HEK293T (cell line): Measurements from ENCODE around the gene SATB1.

Experiments used
- CTCF ChIA-PET: fragments of 350-600 bp; formaldehyde crosslinking; extraction: SDS; loops from one replicate; lab custom pipeline; 2021; ENCODE audit warnings: antibody characterized with exemption, inconsistent platforms; lab: Yijun Ruan, JAX
- POLR2A ChIA-PET: fragments of 350-600 bp; formaldehyde crosslinking; extraction: SDS; loops from one replicate; lab custom pipeline; 2020; ENCODE audit warnings: antibody characterized with exemption, inconsistent platforms; lab: Yijun Ruan, JAX
- DNase-seq: peaks from one replicate; pipeline ENCODE4 v3.0.0; 2012; ENCODE audit warnings: mixed read lengths; ENCODE audit errors: extremely low spot score
- ARNT ChIP-seq: fragments of 450-650 bp; IDR thresholded peaks from 2 replicates; pipeline ENCODE4 v1.6.1; 2017; ENCODE audit warnings: mild to moderate bottlenecking
- BHLHE40 ChIP-seq: fragments of 450-650 bp; IDR thresholded peaks from 2 replicates; pipeline ENCODE4 v1.6.1; 2016; ENCODE audit warnings: mild to moderate bottlenecking, moderate library complexity, borderline replicate concordance
- CTBP1 ChIP-seq: fragments of 450-650 bp; IDR thresholded peaks from 2 replicates; pipeline ENCODE4 v1.6.1; 2016; ENCODE audit warnings: borderline replicate concordance
- ELF4 ChIP-seq: fragments of 450-650 bp; IDR thresholded peaks from 2 replicates; pipeline ENCODE4 v1.6.1; 2017; ENCODE audit warnings: antibody characterized with exemption
- FOXA1 ChIP-seq: fragments of 450-650 bp; IDR thresholded peaks from 2 replicates; pipeline ENCODE4 v1.6.1; 2016; ENCODE audit warnings: mild to moderate bottlenecking
- FOXK2 ChIP-seq: fragments of 450-650 bp; IDR thresholded peaks from 2 replicates; pipeline ENCODE4 v1.6.1; 2016; ENCODE audit warnings: mild to moderate bottlenecking
- FOXM1 ChIP-seq: fragments of 450-650 bp; IDR thresholded peaks from 2 replicates; pipeline ENCODE4 v1.6.1; 2017; ENCODE audit warnings: mild to moderate bottlenecking, borderline replicate concordance
- HDGF ChIP-seq: fragments of 450-650 bp; IDR thresholded peaks from 2 replicates; pipeline ENCODE4 v1.6.1; 2017; ENCODE audit warnings: antibody characterized with exemption, borderline replicate concordance
- L3MBTL2 ChIP-seq: fragments of 450-650 bp; conservative IDR thresholded peaks from 2 replicates; pipeline ENCODE4 v1.6.1; 2016; ENCODE audit warnings: mild to moderate bottlenecking
- LEF1 ChIP-seq: fragments of 450-650 bp; IDR thresholded peaks from 2 replicates; pipeline ENCODE4 v1.6.1; 2017; ENCODE audit warnings: mild to moderate bottlenecking, borderline replicate concordance
- NFRKB ChIP-seq: fragments of 450-650 bp; IDR thresholded peaks from 2 replicates; pipeline ENCODE4 v1.6.1; 2016; ENCODE audit warnings: mild to moderate bottlenecking, moderate library complexity
- PKNOX1 ChIP-seq: fragments of 450-650 bp; IDR thresholded peaks from 2 replicates; pipeline ENCODE4 v1.6.1; 2016
- SP1 ChIP-seq: fragments of 450-650 bp; IDR thresholded peaks from 2 replicates; pipeline ENCODE4 v1.6.1; 2017
- SUZ12 ChIP-seq: fragments of 450-650 bp; IDR thresholded peaks from 2 replicates; pipeline ENCODE4 v1.6.1; 2016; ENCODE audit warnings: mild to moderate bottlenecking
- TARDBP ChIP-seq: fragments of 450-650 bp; IDR thresholded peaks from 2 replicates; pipeline ENCODE4 v1.6.1; 2016
- ZNF384 ChIP-seq: fragments of 450-650 bp; IDR thresholded peaks from 2 replicates; pipeline ENCODE4 v1.6.1; 2016

The SATB1 gene

GRCh38 chr3:18415167-18415566, 10.0 kb downstream of the SATB1 start:
- POLR2A ChIA-PET: no interaction called here
- no peak for DNase-seq
- TF ChIP-seq SP1 (no peak), NFRKB (no peak), LEF1 (no peak), ELF4 (no peak)
- CTCF ChIA-PET: no interaction called here

- no peak for TF ChIP-seq HDGF
- TF ChIP-seq NFRKB: no peak
- TF ChIP-seq FOXK2: no peak
- no peak for TF ChIP-seq BHLHE40
- TF ChIP-seq LEF1: no peak
- no peak for TF ChIP-seq SUZ12
- no peak for TF ChIP-seq TARDBP
- TF ChIP-seq SP1: no peak
- CTCF ChIA-PET: no interaction called here
- POLR2A ChIA-PET: no interaction called here
- no peak for DNase-seq
Observed at GRCh38 chr3:18412684-18413083, 12.5 kb downstream of the SATB1 start.

GRCh38 chr3:18411541-18411940, 13.6 kb downstream of the SATB1 start:
- CTCF ChIA-PET: no interaction called here
- POLR2A ChIA-PET: no interaction called here
- TF ChIP-seq FOXM1 (no peak), SP1 (no peak), HDGF (no peak), CTBP1 (no peak), PKNOX1 (peak; percentile 31; the same call in 1 of the 2 replicates)
- DNase-seq: no peak

- no peak for DNase-seq
- ChIA-PET CTCF (no interaction called here), POLR2A (no interaction called here)
- no peak for TF ChIP-seq FOXA1
- no peak for TF ChIP-seq HDGF
- TF ChIP-seq FOXK2: no peak
- TF ChIP-seq L3MBTL2: no peak
- TF ChIP-seq SP1: no peak
- no peak for TF ChIP-seq PKNOX1
- TF ChIP-seq ARNT: no peak
- TF ChIP-seq ELF4: no peak
- no peak for TF ChIP-seq FOXM1
- TF ChIP-seq NFRKB: no peak
- no peak for TF ChIP-seq ZNF384
- no peak for TF ChIP-seq TARDBP
- TF ChIP-seq SUZ12: no peak
- no peak for TF ChIP-seq BHLHE40
- TF ChIP-seq CTBP1: no peak
- no peak for TF ChIP-seq LEF1
Observed at GRCh38 chr3:18410205-18410604, 14.9 kb downstream of the SATB1 start.

GRCh38 chr3:18409266-18409665, 15.9 kb downstream of the SATB1 start:
- ChIA-PET POLR2A (no interaction called here), CTCF (no interaction called here)
- TF ChIP-seq FOXK2 (no peak), FOXM1 (no peak), L3MBTL2 (no peak), ZNF384 (no peak), BHLHE40 (no peak), SUZ12 (no peak), PKNOX1 (no peak), ELF4 (no peak), FOXA1 (no peak), HDGF (no peak), TARDBP (no peak), LEF1 (no peak)
- no peak for DNase-seq

- CTCF ChIA-PET: no interaction called here
- no peak for DNase-seq
- TF ChIP-seq CTBP1 (no peak), NFRKB (no peak), LEF1 (no peak), FOXK2 (no peak), L3MBTL2 (no peak), HDGF (no peak), FOXM1 (no peak), FOXA1 (no peak), BHLHE40 (no peak), PKNOX1 (no peak), SUZ12 (no peak)
- POLR2A ChIA-PET: no interaction called here
Observed at GRCh38 chr3:18405141-18405540, 20.0 kb downstream of the SATB1 start.
